ENCODE results near the gene PRR7. TPM values are rescaled to one million over a fixed set of nuclear protein-coding genes. Genes with fewer than 3 reads are reported as not detected.

Gene PRR7
- 12.5 and 17.1 TPM in 2 replicates for polyA plus RNA-seq (2012; rRNA removed)
- 12.6 and 23.0 TPM in 2 replicates for polyA plus RNA-seq (2012; cell fraction: cytosol; rRNA removed)
- polyA plus RNA-seq (2012; cell fraction: nucleus; rRNA removed) = 29.5 and 41.3 TPM in 2 replicates

- H3K4me1 ChIP-seq (ENCODE audit: control insufficient read depth in 1 of 2, insufficient read depth in 2 of 2, low read depth in 1 of 2, low read length in 1 of 2) = peaks cover 23 to 41% of the 10 kb centered on the region in 2 experiments
- H3K27me3 ChIP-seq (ENCODE audit: insufficient read depth) = no peaks in the 10 kb centered on the region
- H3K9ac ChIP-seq = peak within 1 kb of the TSS; percentile 92
- ChIA-PET CTCF (interaction anchor here (0.7 to 15.5 kb wide), 13 partner anchors 9 to 143 kb away, joined by 3 to 318 read pairs (median 4); partner anchors contain the start of genes GRK6, PDLIM7, PFN3 and PRELID1), POLR2A (interaction anchor here (0.8 to 6.1 kb wide), 8 partner anchors 9 to 56 kb away, joined by 3 to 46 read pairs (median 4); partner anchors contain the start of gene GRK6)
- H3K9me2 ChIP-seq = no peaks in the 10 kb centered on the region
- DNase-seq = peak; percentile 95
- H3K27ac ChIP-seq (ENCODE audit: low read depth in 2 of 2, low read length in 1 of 2) = peak within 1 kb of the TSS; percentile 93 to 96
- peak within 1 kb of the TSS; percentile 33; the same call in 1 of the 2 replicates for H2AFZ ChIP-seq (ENCODE audit: low read depth)
- H3K4me2 ChIP-seq = peak within 1 kb of the TSS; percentile 86
- H3F3A ChIP-seq (replicated peaks; ENCODE audit: insufficient read depth) = peaks cover 21% of the 10 kb centered on the region
- H4K20me1 ChIP-seq (ENCODE audit: insufficient read depth) = 0 out of 2 replicates have a peak, but pooled peaks cover 9% of the 10 kb centered on the region
- H3K4me3 ChIP-seq (ENCODE audit: low read depth in 2 of 2, low read length in 1 of 2) = peak within 1 kb of the TSS; percentile 69 to 77
- peaks cover 27% of the 10 kb centered on the region for H3K79me2 ChIP-seq (ENCODE audit: insufficient read depth)
- WGBS (ENCODE audit: low lambda C conversion rate) = 1% methylated on average over 16 of the region's 89 CpGs
- no peaks in the 10 kb centered on the region for H3K9me3 ChIP-seq
- peaks cover 5 to 13% of the 10 kb centered on the region in 2 experiments for H3K36me3 ChIP-seq (replicated peaks in 1 of 2; ENCODE audit: control insufficient read depth in 1 of 2, insufficient read depth in 2 of 2, low read length in 1 of 2)
- TF ChIP-seq SIN3A (IDR thresholded peaks at IDR 0.05; ENCODE audit: borderline replicate concordance, low read depth, low read length) (no peak), TCF12 (IDR thresholded peaks at IDR 0.05) (no peak), ELF1 (IDR thresholded peaks at IDR 0.05) (no peak), FOSL2 (IDR thresholded peaks at IDR 0.05; ENCODE audit: borderline replicate concordance, low read depth) (no peak), TAF1 (IDR thresholded peaks at IDR 0.05; ENCODE audit: borderline replicate concordance, low read depth, low read length) (no peak), MXI1 (IDR thresholded peaks at IDR 0.05; ENCODE audit: low read depth, low read length) (peak; percentile 91), TEAD4 (IDR thresholded peaks at IDR 0.05; ENCODE audit: borderline replicate concordance, insufficient read depth) (no peak), EZH2phosphoT487 (IDR thresholded peaks at IDR 0.05; ENCODE audit: borderline replicate concordance, low read depth) (no peak), USF2 (IDR thresholded peaks at IDR 0.05; ENCODE audit: borderline replicate concordance, low read depth, low read length) (no peak), MAX (IDR thresholded peaks at IDR 0.05; ENCODE audit: low read depth) (peak; percentile 52; the same call in 1 of the 2 replicates), POLR2AphosphoS5 (IDR thresholded peaks at IDR 0.05; ENCODE audit: low read depth, low read length) (no peak), PBX3 (IDR thresholded peaks at IDR 0.05) (0 out of 2 replicates have a peak, but pooled peaks have one; percentile 6), NFIC (IDR thresholded peaks at IDR 0.05; ENCODE audit: borderline replicate concordance) (no peak), RCOR1 (IDR thresholded peaks at IDR 0.05; ENCODE audit: low read length) (0 out of 2 replicates have a peak, but pooled peaks have one; percentile 31), NRF1 (IDR thresholded peaks at IDR 0.05; ENCODE audit: low read depth, low read length) (peak; percentile 51), ZBTB33 (IDR thresholded peaks at IDR 0.05; ENCODE audit: borderline replicate concordance, low read depth) (no peak), CTCF (IDR thresholded peaks at IDR 0.05) (no peak), RXRA (IDR thresholded peaks at IDR 0.05; ENCODE audit: borderline replicate concordance, low read depth) (no peak), FOXJ3 (CRISPR knock-in tag; IDR thresholded peaks at IDR 0.05) (peak; percentile 42; the same call in 1 of the 2 replicates), CHD2 (IDR thresholded peaks at IDR 0.05; ENCODE audit: low read length, partially characterized antibody) (no peak), MEF2A (IDR thresholded peaks at IDR 0.05; ENCODE audit: borderline replicate concordance, low read depth) (no peak)
Observed at GRCh38 chr5:177446200-177447065, at the start of gene PRR7. Gene PRR7 (plus strand): TSS chr5:177446814. CDS start chr5:177455068, 8,254 bp downstream.

Data from SK-N-SH (cell line).